NB4 (cell line): Measurements from ENCODE around the gene UXS1.

ENCODE experiments used
- CTCF ChIP-seq: IDR thresholded peaks from one replicate; pipeline ENCODE4 v1.5.1; 2012; ENCODE audit warnings: low read depth, low read length
- POLR2A ChIP-seq: IDR thresholded peaks from 2 replicates; pipeline ENCODE4 v1.6.1; 2011; ENCODE audit warnings: mild to moderate bottlenecking; ENCODE audit not compliant: insufficient read length; ENCODE audit errors: extremely low read depth

- TF ChIP-seq CTCF: no peak
- TF ChIP-seq POLR2A: no peak
These were observed 8.5 kb downstream of the UXS1 start for GRCh38 chr2:106185475-106186184.
